NCI-H1930 (cell line): ENCODE results near the gene HECTD2.
"Not testable (repeated sequence)": the region's sequence is repeated elsewhere in the genome, so short reads cannot be mapped to it uniquely, and the experiment has no call there.

Experiments used
- DNase-seq, 2 experiments: peaks; one replicate each; lab custom pipeline; 2025; lab: John Stamatoyannopoulos, UW

Gene HECTD2

GRCh38 chr10:91474009-91474408 lies 63.9 kb downstream of the HECTD2 start:
- no peak for DNase-seq

- no peak for DNase-seq
Measured at GRCh38 chr10:91477236-91477635, 67.1 kb downstream of the HECTD2 start.

- no peak for DNase-seq
Measured at GRCh38 chr10:91479583-91479982, 69.4 kb downstream of the HECTD2 start.

GRCh38 chr10:91487911-91488582 lies 77.9 kb downstream of the HECTD2 start:
- no peak for DNase-seq

GRCh38 chr10:91493313-91493712 lies 83.2 kb downstream of the HECTD2 start:
- DNase-seq, result no peak

GRCh38 chr10:91495402-91495801 lies 85.3 kb downstream of the HECTD2 start:
- DNase-seq, result no peak

- no peak for DNase-seq
Measured at GRCh38 chr10:91496016-91496415, 85.9 kb downstream of the HECTD2 start.

GRCh38 chr10:91511549-91512330 lies 101.6 kb downstream of the HECTD2 start:
- DNase-seq, result no peak

GRCh38 chr10:91512458-91512857 lies 102.3 kb downstream of the HECTD2 start:
- DNase-seq, result no peak

- no peak for DNase-seq
Measured at GRCh38 chr10:91513598-91514424, 103.7 kb downstream of the HECTD2 start.

- no peak for DNase-seq
Measured at GRCh38 chr10:91514787-91515186, 104.6 kb downstream of the HECTD2 start.

- DNase-seq, result no peak
Measured at GRCh38 chr10:91517394-91517793, 107.2 kb downstream of the HECTD2 start.

- DNase-seq, result no peak
Measured at GRCh38 chr10:91519899-91520514, 109.9 kb downstream of the HECTD2 start.

GRCh38 chr10:91520661-91521060 lies 110.5 kb downstream of the HECTD2 start:
- no peak for DNase-seq

GRCh38 chr10:91521439-91521838 lies 111.3 kb downstream of the HECTD2 start:
- no peak for DNase-seq

- no peak for DNase-seq
Measured at GRCh38 chr10:91525896-91526712, 116.0 kb downstream of the HECTD2 start.

GRCh38 chr10:91528080-91528479 lies 117.9 kb downstream of the HECTD2 start:
- no peak for DNase-seq

GRCh38 chr10:91528768-91529167 lies 118.6 kb downstream of the HECTD2 start:
- no peak for DNase-seq

GRCh38 chr10:91534789-91535188 lies 124.6 kb downstream of the HECTD2 start:
- DNase-seq, result not testable (repeated sequence)

- DNase-seq, result no peak
Measured at GRCh38 chr10:91536111-91536510, 126.0 kb downstream of the HECTD2 start.

GRCh38 chr10:91536733-91537132 lies 126.6 kb downstream of the HECTD2 start:
- DNase-seq, result no peak
